ENCODE measurements around the gene PSMD9.

- no peak for TF ChIP-seq CTCF (IDR thresholded peaks at IDR 0.05)
- no peak for TF ChIP-seq POLR2A (IDR thresholded peaks at IDR 0.05)
Measured at GRCh38 chr12:121921066-121921465, 32.5 kb downstream of the PSMD9 start.
